Measurements from ENCODE around the gene ACTN4.

ACTN4 gene

DNA sequence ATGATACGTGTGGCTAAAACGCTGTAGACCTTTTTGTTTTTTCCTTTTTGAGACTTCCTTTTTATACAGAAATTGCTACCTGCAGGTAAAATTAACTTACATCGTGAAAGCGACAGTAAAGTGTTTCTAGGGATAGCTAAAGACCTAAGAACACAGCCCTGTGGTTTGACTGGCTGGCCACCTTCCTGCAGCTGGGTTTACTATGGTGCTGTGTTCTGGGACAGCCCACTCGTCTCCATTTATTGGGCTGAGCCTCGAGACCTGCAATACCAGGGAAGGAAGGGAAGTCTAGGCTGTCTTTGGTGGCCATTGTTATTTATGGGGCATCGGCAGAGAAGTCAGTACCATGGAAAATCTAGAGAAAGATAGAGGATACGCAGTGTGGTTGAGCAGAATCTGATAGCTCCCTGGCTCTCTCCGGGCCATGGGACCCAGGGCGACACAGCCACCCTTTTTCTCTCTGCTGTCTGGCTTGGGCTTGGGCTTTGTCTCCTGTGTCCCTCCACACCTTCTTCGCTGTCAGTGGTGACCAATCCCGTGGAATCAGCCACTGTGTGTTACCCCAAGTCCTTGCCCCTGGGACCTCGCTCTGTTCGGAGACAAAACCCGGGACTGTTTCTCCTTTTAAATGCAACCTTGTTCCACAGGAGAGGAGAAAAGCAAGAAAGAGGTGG is 30.9 kb downstream of the ACTN4 start:
- no peak for TF ChIP-seq EZH2phosphoT487 (IDR thresholded peaks at IDR 0.05; ENCODE audit: low read depth)
- TF ChIP-seq, protein P1, sequence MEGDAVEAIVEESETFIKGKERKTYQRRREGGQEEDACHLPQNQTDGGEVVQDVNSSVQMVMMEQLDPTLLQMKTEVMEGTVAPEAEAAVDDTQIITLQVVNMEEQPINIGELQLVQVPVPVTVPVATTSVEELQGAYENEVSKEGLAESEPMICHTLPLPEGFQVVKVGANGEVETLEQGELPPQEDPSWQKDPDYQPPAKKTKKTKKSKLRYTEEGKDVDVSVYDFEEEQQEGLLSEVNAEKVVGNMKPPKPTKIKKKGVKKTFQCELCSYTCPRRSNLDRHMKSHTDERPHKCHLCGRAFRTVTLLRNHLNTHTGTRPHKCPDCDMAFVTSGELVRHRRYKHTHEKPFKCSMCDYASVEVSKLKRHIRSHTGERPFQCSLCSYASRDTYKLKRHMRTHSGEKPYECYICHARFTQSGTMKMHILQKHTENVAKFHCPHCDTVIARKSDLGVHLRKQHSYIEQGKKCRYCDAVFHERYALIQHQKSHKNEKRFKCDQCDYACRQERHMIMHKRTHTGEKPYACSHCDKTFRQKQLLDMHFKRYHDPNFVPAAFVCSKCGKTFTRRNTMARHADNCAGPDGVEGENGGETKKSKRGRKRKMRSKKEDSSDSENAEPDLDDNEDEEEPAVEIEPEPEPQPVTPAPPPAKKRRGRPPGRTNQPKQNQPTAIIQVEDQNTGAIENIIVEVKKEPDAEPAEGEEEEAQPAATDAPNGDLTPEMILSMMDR (IDR thresholded peaks at IDR 0.05; ENCODE audit: low read depth, low read length) = no peak
- Histone ChIP-seq H3K4me1 (ENCODE audit: low read length) (peaks cover 31% of the 10 kb centered on the region), H3K27me3 (ENCODE audit: low read depth, low read length) (no peaks in the 10 kb centered on the region), H3K79me2 (ENCODE audit: low read length) (peaks cover 93% of the 10 kb centered on the region), H3K9ac (ENCODE audit: low read length) (no peak overlapping the region), H2AFZ (ENCODE audit: low read depth, low read length) (no peak overlapping the region), H3K27ac (ENCODE audit: low read length) (no peak overlapping the region), H4K20me1 (ENCODE audit: insufficient read depth, low read length) (no peaks in the 10 kb centered on the region), H3K36me3 (replicated peaks; ENCODE audit: low read depth, low read length) (peaks cover 34% of the 10 kb centered on the region), H3K4me2 (ENCODE audit: low read length) (no peak overlapping the region), H3K4me3 (ENCODE audit: low read length) (no peak overlapping the region), H3K9me3 (ENCODE audit: insufficient read depth, low read length) (no peaks in the 10 kb centered on the region)

DNA sequence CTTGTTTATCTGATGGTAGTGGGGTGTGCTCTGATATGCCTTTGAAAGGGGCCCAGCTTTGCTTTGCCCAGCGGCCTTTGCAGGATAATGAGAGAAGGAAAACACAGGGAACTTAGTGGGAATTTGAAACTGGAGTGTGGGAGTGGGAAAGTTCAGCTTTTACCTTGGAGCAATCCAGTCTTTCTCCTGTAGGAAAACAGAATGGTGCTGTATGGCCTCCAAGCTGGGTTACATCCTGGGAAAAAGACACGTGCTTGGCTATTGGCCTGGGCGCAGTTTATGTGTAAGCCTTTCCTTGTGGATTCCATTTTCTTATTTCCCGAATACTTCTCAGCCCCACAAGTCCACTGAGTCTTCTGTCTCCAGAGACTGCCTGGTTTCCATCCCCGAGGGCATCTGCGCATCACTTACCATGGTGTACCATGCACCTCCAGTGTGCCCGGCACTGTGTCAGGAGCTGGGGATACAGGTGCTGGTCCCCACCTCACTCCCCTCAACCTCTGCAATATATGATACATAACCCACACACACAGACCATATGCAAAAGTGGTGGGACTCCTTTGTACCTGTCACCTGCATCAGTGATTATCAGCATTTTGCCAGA is 31.5 kb downstream of the ACTN4 start:
- H3K27me3 ChIP-seq (ENCODE audit: low read depth, low read length) = no peaks in the 10 kb centered on the region
- peaks cover 34% of the 10 kb centered on the region for H3K36me3 ChIP-seq (replicated peaks; ENCODE audit: low read depth, low read length)
- no peak overlapping the region for H2AFZ ChIP-seq (ENCODE audit: low read depth, low read length)
- peaks cover 97% of the 10 kb centered on the region for H3K79me2 ChIP-seq (ENCODE audit: low read length)
- TF ChIP-seq, protein P1 (IDR thresholded peaks at IDR 0.05; ENCODE audit: low read depth, low read length) = no peak
- no peak for TF ChIP-seq EZH2phosphoT487 (IDR thresholded peaks at IDR 0.05; ENCODE audit: low read depth)
- H3K27ac ChIP-seq (ENCODE audit: low read length) = no peak overlapping the region
- no peak overlapping the region for H3K9ac ChIP-seq (ENCODE audit: low read length)
- no peaks in the 10 kb centered on the region for H4K20me1 ChIP-seq (ENCODE audit: insufficient read depth, low read length)
- H3K4me2 ChIP-seq (ENCODE audit: low read length) = no peak overlapping the region
- no peaks in the 10 kb centered on the region for H3K9me3 ChIP-seq (ENCODE audit: insufficient read depth, low read length)
- peaks cover 35% of the 10 kb centered on the region for H3K4me1 ChIP-seq (ENCODE audit: low read length)
- no peak overlapping the region for H3K4me3 ChIP-seq (ENCODE audit: low read length)

DNA sequence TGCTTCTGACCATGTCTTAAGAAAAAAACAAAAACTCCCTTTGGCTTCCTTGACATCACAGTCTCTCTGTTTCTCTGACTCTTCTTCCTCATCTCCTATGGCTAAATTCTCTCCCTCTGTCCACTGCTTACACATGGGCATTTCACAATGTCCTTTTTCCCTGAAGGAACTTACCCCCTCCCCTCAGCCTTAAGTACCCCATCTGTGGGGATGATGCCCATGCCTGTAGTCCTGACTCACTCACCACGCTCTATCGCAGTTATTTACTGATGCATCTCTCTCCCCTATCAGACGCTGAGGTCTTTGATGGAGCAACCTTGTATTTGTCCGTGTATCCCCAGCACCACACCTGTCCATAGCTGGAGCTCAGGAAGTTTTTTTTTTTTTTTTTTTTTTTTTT is 32.4 kb downstream of the ACTN4 start:
- no peak overlapping the region for H3K27ac ChIP-seq (ENCODE audit: low read length)
- H3K27me3 ChIP-seq (ENCODE audit: low read depth, low read length) = no peaks in the 10 kb centered on the region
- peaks cover 97% of the 10 kb centered on the region for H3K79me2 ChIP-seq (ENCODE audit: low read length)
- H3K4me3 ChIP-seq (ENCODE audit: low read length) = no peak overlapping the region
- no peak overlapping the region for H3K9ac ChIP-seq (ENCODE audit: low read length)
- H3K9me3 ChIP-seq (ENCODE audit: insufficient read depth, low read length) = no peaks in the 10 kb centered on the region
- peaks cover 35% of the 10 kb centered on the region for H3K4me1 ChIP-seq (ENCODE audit: low read length)
- H2AFZ ChIP-seq (ENCODE audit: low read depth, low read length) = no peak overlapping the region
- no peak overlapping the region for H3K4me2 ChIP-seq (ENCODE audit: low read length)
- peaks cover 34% of the 10 kb centered on the region for H3K36me3 ChIP-seq (replicated peaks; ENCODE audit: low read depth, low read length)
- no peaks in the 10 kb centered on the region for H4K20me1 ChIP-seq (ENCODE audit: insufficient read depth, low read length)
- TF ChIP-seq, protein P1 (IDR thresholded peaks at IDR 0.05; ENCODE audit: low read depth, low read length) = no peak
- no peak for TF ChIP-seq EZH2phosphoT487 (IDR thresholded peaks at IDR 0.05; ENCODE audit: low read depth)

DNA sequence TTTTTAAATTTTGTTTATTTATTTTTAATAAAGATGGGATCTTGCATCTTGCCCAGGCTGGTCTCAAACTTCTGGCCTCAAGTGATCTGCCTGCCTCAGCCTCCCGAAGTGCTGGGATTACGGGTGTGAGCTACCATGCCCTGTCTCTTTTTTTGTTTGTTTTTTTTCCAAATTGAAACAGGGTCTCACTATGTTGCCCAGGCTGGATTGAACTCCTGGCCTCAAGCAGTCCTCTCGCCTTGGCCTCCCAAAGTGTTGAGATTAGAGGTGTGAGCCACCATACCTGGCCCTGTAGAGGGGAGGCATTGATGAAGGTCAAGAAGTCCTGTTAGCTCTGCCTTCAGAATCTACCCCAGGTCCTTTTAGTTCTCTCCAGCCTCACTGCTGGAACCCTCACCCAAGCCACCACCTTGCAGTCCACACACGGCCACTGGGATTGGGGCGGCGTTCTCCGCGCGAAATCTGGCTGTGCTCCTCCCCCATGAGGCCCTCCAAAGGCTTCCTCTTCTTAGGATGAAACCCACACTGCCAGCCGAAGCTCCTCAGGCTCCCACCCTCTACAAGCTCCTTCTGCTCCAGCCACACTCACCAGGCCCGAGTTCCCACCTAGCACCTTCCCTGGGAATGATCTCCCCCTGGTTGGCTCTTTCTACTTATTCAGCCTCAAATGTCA is 34.9 kb downstream of the ACTN4 start:
- H3K4me2 ChIP-seq (ENCODE audit: low read length) = no peak overlapping the region
- no peak overlapping the region for H3K4me3 ChIP-seq (ENCODE audit: low read length)
- H3K4me1 ChIP-seq (ENCODE audit: low read length) = peaks cover 48% of the 10 kb centered on the region
- TF ChIP-seq EZH2phosphoT487 (IDR thresholded peaks at IDR 0.05; ENCODE audit: low read depth) = no peak
- TF ChIP-seq, protein P1 (IDR thresholded peaks at IDR 0.05; ENCODE audit: low read depth, low read length) = no peak
- no peak overlapping the region for H3K9ac ChIP-seq (ENCODE audit: low read length)
- H3K79me2 ChIP-seq (ENCODE audit: low read length) = peaks cover 97% of the 10 kb centered on the region
- H3K27ac ChIP-seq (ENCODE audit: low read length) = peak overlapping the region; percentile 82; the same call in 1 of the 2 replicates
- peaks cover 19% of the 10 kb centered on the region for H3K36me3 ChIP-seq (replicated peaks; ENCODE audit: low read depth, low read length)
- H3K27me3 ChIP-seq (ENCODE audit: low read depth, low read length) = no peaks in the 10 kb centered on the region
- no peak overlapping the region for H2AFZ ChIP-seq (ENCODE audit: low read depth, low read length)
- H4K20me1 ChIP-seq (ENCODE audit: insufficient read depth, low read length) = no peaks in the 10 kb centered on the region
- H3K9me3 ChIP-seq (ENCODE audit: insufficient read depth, low read length) = no peaks in the 10 kb centered on the region

Measured in OCI-LY3 (cell line).